ENCODE measurements around the gene MACROD1.

GRCh38 chr11:64136765-64137441, 29.0 kb downstream of the MACROD1 start:
- TF ChIP-seq, protein P1, sequence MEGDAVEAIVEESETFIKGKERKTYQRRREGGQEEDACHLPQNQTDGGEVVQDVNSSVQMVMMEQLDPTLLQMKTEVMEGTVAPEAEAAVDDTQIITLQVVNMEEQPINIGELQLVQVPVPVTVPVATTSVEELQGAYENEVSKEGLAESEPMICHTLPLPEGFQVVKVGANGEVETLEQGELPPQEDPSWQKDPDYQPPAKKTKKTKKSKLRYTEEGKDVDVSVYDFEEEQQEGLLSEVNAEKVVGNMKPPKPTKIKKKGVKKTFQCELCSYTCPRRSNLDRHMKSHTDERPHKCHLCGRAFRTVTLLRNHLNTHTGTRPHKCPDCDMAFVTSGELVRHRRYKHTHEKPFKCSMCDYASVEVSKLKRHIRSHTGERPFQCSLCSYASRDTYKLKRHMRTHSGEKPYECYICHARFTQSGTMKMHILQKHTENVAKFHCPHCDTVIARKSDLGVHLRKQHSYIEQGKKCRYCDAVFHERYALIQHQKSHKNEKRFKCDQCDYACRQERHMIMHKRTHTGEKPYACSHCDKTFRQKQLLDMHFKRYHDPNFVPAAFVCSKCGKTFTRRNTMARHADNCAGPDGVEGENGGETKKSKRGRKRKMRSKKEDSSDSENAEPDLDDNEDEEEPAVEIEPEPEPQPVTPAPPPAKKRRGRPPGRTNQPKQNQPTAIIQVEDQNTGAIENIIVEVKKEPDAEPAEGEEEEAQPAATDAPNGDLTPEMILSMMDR (IDR thresholded peaks at IDR 0.05), result no peak
- TF ChIP-seq EZH2 (IDR thresholded peaks at IDR 0.05; ENCODE audit: borderline replicate concordance, insufficient read depth, low read depth, low read length, poor library complexity, severe bottlenecking), result no peak

Data from B cell (primary cell).